NCI-H2196 treated with DMSO at 0.1 percent for 48 hours (cell line): ENCODE data around the gene TMEM130.

Experiments
- DNase-seq: peaks from one replicate; lab custom pipeline; 2025; ENCODE audit not compliant: unreplicated experiment; lab: John Stamatoyannopoulos, UW

The TMEM130 gene

GRCh38 chr7:98808751-98809460 is 60.9 kb downstream of the TMEM130 start:
- no peak for DNase-seq

- DNase-seq = no peak
Observed at GRCh38 chr7:98807068-98808048, 62.5 kb downstream of the TMEM130 start.

- no peak for DNase-seq
Observed at GRCh38 chr7:98805956-98806838, 63.6 kb downstream of the TMEM130 start.

- DNase-seq = no peak
Observed at GRCh38 chr7:98802781-98803110, 67.1 kb downstream of the TMEM130 start.

GRCh38 chr7:98802088-98802780 is 67.6 kb downstream of the TMEM130 start:
- DNase-seq = no peak

- no peak for DNase-seq
Observed at GRCh38 chr7:98800996-98801395, 68.8 kb downstream of the TMEM130 start.

GRCh38 chr7:98797150-98797549 is 72.7 kb downstream of the TMEM130 start:
- no peak for DNase-seq
